HCEC 1CT (cell line): ENCODE data around the gene NEO1.
"Not testable (repeated sequence)": the region's sequence is repeated elsewhere in the genome, so short reads cannot be mapped to it uniquely, and the experiment has no call there.

Experiments
- DNase-seq: peaks from one replicate; pipeline ENCODE4 v3.0.0-alpha.2; 2017

The NEO1 gene

GRCh38 chr15:73141216-73141900 is 89.1 kb downstream of the NEO1 start:
- no peak for DNase-seq

GRCh38 chr15:73142802-73143762 is 90.8 kb downstream of the NEO1 start:
- no peak for DNase-seq

GRCh38 chr15:73143763-73144155 is 91.5 kb downstream of the NEO1 start:
- DNase-seq: no peak

- DNase-seq: no peak
These were observed 94.2 kb downstream of the NEO1 start for GRCh38 chr15:73146419-73146818.

- no peak for DNase-seq
These were observed 98.6 kb downstream of the NEO1 start for GRCh38 chr15:73150831-73151230.

GRCh38 chr15:73153024-73153423 is 100.8 kb downstream of the NEO1 start:
- DNase-seq: no peak

- no peak for DNase-seq
These were observed 101.2 kb downstream of the NEO1 start for GRCh38 chr15:73153447-73153846.

- no peak for DNase-seq
These were observed 104.3 kb downstream of the NEO1 start for GRCh38 chr15:73156431-73157191.

GRCh38 chr15:73161546-73161945 is 109.3 kb downstream of the NEO1 start:
- DNase-seq: no peak

GRCh38 chr15:73165435-73165834 is 113.2 kb downstream of the NEO1 start:
- no peak for DNase-seq

- no peak for DNase-seq
These were observed 113.6 kb downstream of the NEO1 start for GRCh38 chr15:73165844-73166243.

- not testable (repeated sequence) for DNase-seq
These were observed 114.4 kb downstream of the NEO1 start for GRCh38 chr15:73166711-73167110.

GRCh38 chr15:73168487-73168886 is 116.2 kb downstream of the NEO1 start:
- DNase-seq: no peak

GRCh38 chr15:73171711-73172110 is 119.4 kb downstream of the NEO1 start:
- DNase-seq: no peak

- DNase-seq: no peak
These were observed 120.2 kb downstream of the NEO1 start for GRCh38 chr15:73172508-73172907.

GRCh38 chr15:73174171-73174570 is 121.9 kb downstream of the NEO1 start:
- DNase-seq: no peak

- no peak for DNase-seq
These were observed 123.1 kb downstream of the NEO1 start for GRCh38 chr15:73175382-73175781.

- no peak for DNase-seq
These were observed 124.3 kb downstream of the NEO1 start for GRCh38 chr15:73176598-73176997.

GRCh38 chr15:73183071-73183470 is 130.8 kb downstream of the NEO1 start:
- no peak for DNase-seq

GRCh38 chr15:73190189-73190601 is 137.9 kb downstream of the NEO1 start:
- peak; percentile 49 for DNase-seq

GRCh38 chr15:73195166-73195565 is 142.9 kb downstream of the NEO1 start:
- no peak for DNase-seq

- DNase-seq: peak; percentile 10
These were observed 143.8 kb downstream of the NEO1 start for GRCh38 chr15:73196113-73196512.

- no peak for DNase-seq
These were observed 148.1 kb downstream of the NEO1 start for GRCh38 chr15:73200339-73200738.
